Stimulated activated CD8-positive, alpha-beta memory T cell treated with anti-CD3 and anti-CD28 coated beads, Interleukin-4, amount 100 ng/mL, for 4 hours (primary cell): ENCODE data around the gene TMX2.

Experiments used
- DNase-seq, 2 donors: peaks; one replicate each; pipeline ENCODE4 v3.0.0-alpha.2; 2020; ENCODE audit warnings: low read depth in 2 of 2, low spot score in 1 of 2

Gene TMX2

DNA sequence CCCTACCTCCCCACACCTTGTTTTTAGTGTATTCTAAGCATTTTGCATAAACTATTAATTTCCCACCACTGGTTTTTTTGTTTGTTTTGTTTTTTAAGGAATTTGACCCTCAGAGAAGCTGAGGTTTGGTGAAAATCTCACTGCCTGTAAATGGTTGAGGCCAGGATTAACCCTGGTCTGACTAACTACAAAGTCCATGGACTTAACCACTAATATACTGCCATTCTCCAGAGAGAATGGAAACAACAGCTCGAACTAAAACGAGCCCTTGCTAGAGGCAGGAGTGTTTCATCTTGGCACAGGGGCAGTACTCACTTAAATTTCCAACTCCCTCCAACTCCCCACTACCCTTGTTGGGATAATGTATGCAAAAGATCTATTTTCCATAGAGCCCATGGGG lies 52.2 kb downstream of the TMX2 start:
- DNase-seq, result no peak

DNA sequence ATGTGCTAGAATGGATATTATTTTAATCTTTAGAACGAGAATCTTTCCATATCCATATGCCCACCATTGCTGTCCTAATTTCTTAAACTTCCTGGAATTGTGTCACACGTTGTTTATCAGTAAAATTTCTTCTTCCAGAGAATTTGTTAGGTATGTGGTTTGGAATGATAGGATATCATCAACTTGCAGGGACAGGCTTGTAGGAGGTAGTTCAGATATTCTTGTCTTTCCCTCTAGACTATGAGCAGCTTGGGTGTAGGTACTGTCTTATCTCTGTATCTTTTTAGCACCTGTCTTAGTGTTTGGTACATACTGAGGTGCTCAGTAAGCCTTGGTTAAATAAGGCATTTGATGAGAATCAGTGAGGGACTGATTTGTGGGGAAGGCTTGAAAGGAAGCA lies 52.6 kb downstream of the TMX2 start:
- DNase-seq, result no peak

- no peak for DNase-seq
Observed at GRCh38 chr11:57770793-57771192, 58.4 kb downstream of the TMX2 start.

GRCh38 chr11:57771365-57771764 lies 59.0 kb downstream of the TMX2 start:
- DNase-seq, result no peak

DNA sequence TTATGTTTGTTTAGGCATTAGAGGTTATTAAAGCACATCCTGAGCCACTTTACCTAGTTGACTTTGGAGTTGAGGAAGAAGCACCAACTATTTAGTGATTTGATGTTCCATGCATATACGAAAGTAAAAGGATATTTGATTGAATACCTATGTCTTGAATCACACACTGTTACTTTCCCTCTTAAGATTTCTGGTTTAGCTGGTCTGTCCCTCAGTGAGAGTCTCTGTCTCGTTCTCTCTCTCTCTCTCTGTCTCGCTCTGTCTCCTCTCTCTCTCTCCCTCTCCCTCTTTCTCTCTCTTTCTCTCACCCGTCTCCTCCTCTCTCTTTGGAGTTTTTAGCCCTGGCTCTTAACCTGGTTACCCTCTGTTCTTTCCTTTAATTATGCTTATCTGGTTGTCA lies 60.2 kb downstream of the TMX2 start:
- DNase-seq, result no peak

DNA sequence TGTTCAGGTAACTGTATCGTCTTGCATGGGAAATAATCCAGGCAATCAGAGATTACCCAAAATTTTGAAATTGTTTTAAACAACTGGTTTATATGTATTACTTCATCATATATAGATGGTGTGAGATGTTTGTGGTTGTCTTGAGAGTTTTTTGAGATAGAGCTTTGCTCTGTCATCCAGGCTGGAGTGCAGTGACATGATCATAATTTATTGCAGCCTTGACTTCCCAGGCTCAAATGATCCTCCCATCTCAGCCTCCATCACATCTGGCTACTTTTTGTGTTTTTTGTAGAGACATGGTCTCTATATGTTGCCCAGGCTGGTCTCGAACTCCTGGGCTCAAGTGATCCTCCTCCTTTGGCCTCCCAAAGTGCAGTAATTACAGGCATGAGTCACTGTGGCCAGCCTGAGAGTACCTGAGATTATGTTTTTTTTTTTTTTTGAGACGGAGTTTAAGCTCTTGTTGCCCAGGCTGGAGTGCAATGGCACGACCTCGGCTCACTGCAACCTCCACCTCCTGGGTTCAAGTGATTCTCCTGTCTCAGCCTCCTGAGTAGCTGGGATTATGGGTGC lies 60.7 kb downstream of the TMX2 start:
- no peak for DNase-seq

DNA sequence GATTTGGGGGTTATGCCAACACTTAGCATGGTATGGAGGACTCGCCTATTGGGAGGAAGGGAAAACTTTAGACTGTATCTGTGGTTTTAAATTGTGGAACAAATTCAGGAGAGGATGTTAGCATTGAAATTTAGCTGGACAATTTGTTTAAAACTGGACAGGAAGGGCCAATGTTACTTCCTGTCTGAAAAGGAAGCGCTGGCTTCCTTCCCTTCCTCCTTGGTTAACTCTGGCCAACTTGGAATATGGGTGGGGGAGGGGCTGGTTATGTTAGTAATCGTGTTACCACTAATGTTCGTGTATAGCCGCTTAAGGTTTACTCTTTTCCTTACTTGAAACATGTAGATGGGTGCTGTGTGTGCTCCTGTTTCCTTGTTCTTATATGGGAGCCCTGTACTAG lies 63.1 kb downstream of the TMX2 start:
- DNase-seq, result no peak

- no peak for DNase-seq
Observed at GRCh38 chr11:57776031-57776521, 63.7 kb downstream of the TMX2 start.

DNA sequence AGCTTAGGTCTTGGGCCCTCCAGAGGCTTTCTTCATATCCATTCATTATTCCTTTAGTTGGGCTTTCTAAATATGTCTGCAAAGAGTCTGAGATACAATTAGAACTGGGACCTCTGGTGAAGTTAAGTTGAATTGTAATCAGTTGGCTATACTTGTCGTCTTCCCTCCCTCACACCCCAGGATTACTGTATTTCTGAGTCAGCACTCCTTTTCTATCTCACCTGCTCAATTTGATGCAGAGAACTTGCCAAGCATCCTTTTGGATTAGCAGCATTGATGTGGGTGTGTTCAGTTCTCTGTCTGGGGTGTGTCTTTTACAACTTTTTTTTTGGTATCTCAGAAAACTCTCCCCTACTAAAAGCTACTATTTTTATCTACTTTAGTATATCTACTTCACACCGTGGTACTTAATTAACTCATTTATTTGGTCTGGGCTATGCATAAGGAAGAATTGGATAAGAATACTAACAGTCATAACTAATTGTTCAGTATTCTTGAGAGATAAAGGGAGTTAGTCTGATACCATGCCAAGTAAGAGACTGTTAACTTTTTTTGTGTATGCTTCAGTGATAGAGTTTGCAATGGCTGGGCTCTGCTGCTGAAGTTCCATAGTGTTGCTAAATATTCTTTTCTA lies 64.3 kb downstream of the TMX2 start:
- DNase-seq, result no peak

- DNase-seq, result no peak
Observed at GRCh38 chr11:57777969-57778317, 65.5 kb downstream of the TMX2 start.

GRCh38 chr11:57778318-57779037 lies 66.1 kb downstream of the TMX2 start:
- no peak for DNase-seq

GRCh38 chr11:57779276-57779675 lies 66.9 kb downstream of the TMX2 start:
- no peak for DNase-seq

DNA sequence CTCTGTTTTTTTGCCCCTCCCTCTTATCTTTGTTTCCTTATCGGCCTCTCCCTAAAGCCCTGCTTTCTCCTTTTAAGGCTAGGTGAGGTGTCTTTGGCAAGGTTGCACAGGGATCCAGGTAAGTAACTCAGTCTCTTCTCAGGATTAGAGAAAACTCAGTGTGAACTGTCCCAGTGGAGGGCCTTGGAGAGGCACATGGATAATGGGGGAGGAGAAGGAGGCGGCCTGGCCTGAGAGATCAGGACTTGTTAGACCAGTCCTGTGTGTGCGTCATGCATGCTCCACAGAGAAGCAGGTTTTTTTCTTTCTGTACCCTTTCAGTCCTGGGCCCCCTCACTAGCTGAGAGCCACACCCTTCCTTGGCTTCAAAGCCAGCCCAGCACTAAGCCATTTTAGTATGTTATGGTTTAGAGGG lies 69.1 kb downstream of the TMX2 start:
- no peak for DNase-seq

DNA sequence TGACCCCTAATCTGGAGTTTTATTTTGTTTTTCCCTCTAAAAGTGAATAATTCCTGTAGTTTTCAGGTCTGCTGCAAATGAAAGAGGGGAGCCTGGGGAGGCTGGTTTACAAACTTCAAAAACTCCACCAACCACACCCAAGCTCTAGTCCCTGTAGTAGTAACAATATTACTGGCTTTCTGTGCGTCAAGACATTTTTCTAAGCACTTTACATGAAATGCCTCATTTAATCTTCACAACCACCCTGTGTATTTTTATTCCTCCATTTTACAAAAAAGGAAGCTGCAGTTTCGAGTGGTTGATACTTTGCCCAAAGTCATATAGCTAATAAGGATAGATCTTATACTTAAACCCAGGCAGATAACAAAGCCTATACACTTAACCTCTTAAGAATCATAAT lies 72.7 kb downstream of the TMX2 start:
- no peak for DNase-seq

- DNase-seq, result no peak
Observed at GRCh38 chr11:57786436-57786835, 74.0 kb downstream of the TMX2 start.

GRCh38 chr11:57787006-57787604 lies 74.7 kb downstream of the TMX2 start:
- DNase-seq, result no peak

GRCh38 chr11:57787920-57788702 lies 75.7 kb downstream of the TMX2 start:
- DNase-seq, result no peak

DNA sequence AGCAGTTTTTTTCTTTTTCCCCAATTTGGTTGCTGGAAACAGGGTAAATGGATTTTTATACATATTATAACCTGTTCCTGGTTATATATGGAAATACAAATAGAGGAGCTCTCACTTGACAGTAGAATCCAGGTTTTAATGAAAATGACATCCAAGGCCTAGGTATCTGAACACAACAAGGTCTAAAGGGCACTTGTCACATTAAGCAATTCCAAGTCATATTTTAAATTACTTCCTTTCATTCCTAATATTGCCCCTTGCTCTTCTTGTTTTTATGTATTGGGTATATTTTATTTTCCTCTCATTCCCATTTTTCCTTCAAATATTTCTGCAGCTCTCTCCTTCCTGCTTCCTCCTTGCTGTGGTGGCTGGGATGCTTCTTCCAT lies 76.3 kb downstream of the TMX2 start:
- DNase-seq, result no peak
